ENCODE results near the gene FAM117B. TPM values are rescaled to one million over a fixed set of nuclear protein-coding genes. Genes with fewer than 3 reads are reported as not detected.

Gene FAM117B
- total RNA-seq, 1 experiment from 2014 or later = 24.0 TPM

DNA sequence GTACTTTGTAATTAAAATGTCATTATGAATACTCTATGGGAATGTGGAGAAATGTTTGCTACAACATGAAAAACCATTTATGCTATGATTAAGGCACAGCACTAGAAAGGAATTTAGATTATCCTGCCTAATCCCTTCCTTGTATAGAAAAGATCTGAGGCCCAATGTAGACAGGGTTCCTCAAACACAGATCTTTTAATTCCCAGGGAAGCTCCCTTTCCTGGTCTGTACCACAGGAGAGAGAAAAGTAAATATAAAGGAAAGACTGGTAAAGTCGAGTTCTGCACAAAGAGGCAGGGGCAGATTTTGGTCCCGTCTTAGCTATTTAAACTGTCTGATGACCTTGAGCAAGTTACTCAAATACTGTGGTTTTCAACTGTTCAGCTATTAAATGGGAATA, 152.1 kb downstream of the FAM117B start:
- H4K8ac ChIP-seq (replicated peaks; ENCODE audit: insufficient read length, low read depth, low read length) = no peak overlapping the region
- H3K9ac ChIP-seq (ENCODE audit: extremely low read depth, insufficient read length, low read length) = no peak overlapping the region
- H2AFZ ChIP-seq (ENCODE audit: low read length) = no peak overlapping the region
- Mint-ChIP-seq H3K9me3 (no peaks in the 10 kb centered on the region), H3K27me3 (ENCODE audit: low read depth) (no peaks in the 10 kb centered on the region), H3K27ac (no peak overlapping the region), H3K36me3 (ENCODE audit: insufficient read depth in 1 of 3, low read depth in 3 of 3) (peaks cover 0 to 5% (median under 1%) of the 10 kb centered on the region in 3 experiments; a peak in 6 of 7 replicates), H3K4me1 (no peaks in the 10 kb centered on the region), H3K4me3 (no peak overlapping the region)
- no peak overlapping the region for H3K56ac ChIP-seq (ENCODE audit: insufficient read length, low read depth, low read length)
- no peak overlapping the region for H3K4ac ChIP-seq (ENCODE audit: low read depth, low read length)
- H2BK12ac ChIP-seq (ENCODE audit: insufficient read length, low read depth, low read length) = no peak overlapping the region
- H3K23ac ChIP-seq (ENCODE audit: insufficient read length, low read depth, low read length) = no peak overlapping the region
- no peak overlapping the region for H2AK5ac ChIP-seq (ENCODE audit: insufficient read length, low read length)
- H3K4me2 ChIP-seq (ENCODE audit: insufficient read depth, insufficient read length, low read length) = no peak overlapping the region
- no peak overlapping the region for H3K18ac ChIP-seq (ENCODE audit: insufficient read length, low read depth, low read length)
- H3K79me1 ChIP-seq (ENCODE audit: insufficient read depth, low read depth, low read length, poor library complexity, severe bottlenecking) = no peaks in the 10 kb centered on the region
- H3K4me1 ChIP-seq (ENCODE audit: insufficient read depth, low read length) = no peaks in the 10 kb centered on the region; the same call in 1 of the 2 replicates
- H3K27me3 ChIP-seq (ENCODE audit: insufficient read depth, low read length) = no peaks in the 10 kb centered on the region
- TF ChIP-seq, protein P1, sequence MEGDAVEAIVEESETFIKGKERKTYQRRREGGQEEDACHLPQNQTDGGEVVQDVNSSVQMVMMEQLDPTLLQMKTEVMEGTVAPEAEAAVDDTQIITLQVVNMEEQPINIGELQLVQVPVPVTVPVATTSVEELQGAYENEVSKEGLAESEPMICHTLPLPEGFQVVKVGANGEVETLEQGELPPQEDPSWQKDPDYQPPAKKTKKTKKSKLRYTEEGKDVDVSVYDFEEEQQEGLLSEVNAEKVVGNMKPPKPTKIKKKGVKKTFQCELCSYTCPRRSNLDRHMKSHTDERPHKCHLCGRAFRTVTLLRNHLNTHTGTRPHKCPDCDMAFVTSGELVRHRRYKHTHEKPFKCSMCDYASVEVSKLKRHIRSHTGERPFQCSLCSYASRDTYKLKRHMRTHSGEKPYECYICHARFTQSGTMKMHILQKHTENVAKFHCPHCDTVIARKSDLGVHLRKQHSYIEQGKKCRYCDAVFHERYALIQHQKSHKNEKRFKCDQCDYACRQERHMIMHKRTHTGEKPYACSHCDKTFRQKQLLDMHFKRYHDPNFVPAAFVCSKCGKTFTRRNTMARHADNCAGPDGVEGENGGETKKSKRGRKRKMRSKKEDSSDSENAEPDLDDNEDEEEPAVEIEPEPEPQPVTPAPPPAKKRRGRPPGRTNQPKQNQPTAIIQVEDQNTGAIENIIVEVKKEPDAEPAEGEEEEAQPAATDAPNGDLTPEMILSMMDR (conservative IDR thresholded peaks at IDR 0.05) = no peak
- H2BK120ac ChIP-seq (ENCODE audit: low read depth, low read length, poor library complexity, severe bottlenecking) = no peak overlapping the region
- H2BK15ac ChIP-seq (ENCODE audit: low read depth, low read length) = no peak overlapping the region
- H3K79me2 ChIP-seq (ENCODE audit: insufficient read depth, low read length) = peaks cover 1% of the 10 kb centered on the region; the same call in 1 of the 2 replicates
- no peak overlapping the region for H4K91ac ChIP-seq (ENCODE audit: insufficient read length, low read depth, low read length)
- no peak overlapping the region for H2BK5ac ChIP-seq (ENCODE audit: insufficient read length, low read length)
- H4K20me1 ChIP-seq (ENCODE audit: control insufficient read depth, insufficient read depth, insufficient read length) = no peaks in the 10 kb centered on the region
- H3K14ac ChIP-seq (ENCODE audit: insufficient read depth, low read length) = no peak overlapping the region
- no peak overlapping the region for H3T11ph ChIP-seq (ENCODE audit: low read length)
- WGBS (ENCODE audit: extremely low coverage, insufficient read length, low lambda C conversion rate) = no CpG with 5 or more reads among the region's 2 CpGs
- H3K23me2 ChIP-seq (ENCODE audit: insufficient read length, low read depth, low read length, poor library complexity, severe bottlenecking) = no peaks in the 10 kb centered on the region
- no peak overlapping the region for H3K27ac ChIP-seq (ENCODE audit: insufficient read length, low read depth, low read length)
- H3K9me3 ChIP-seq (ENCODE audit: control insufficient read depth, low read depth, low read length) = no peaks in the 10 kb centered on the region
- H2BK20ac ChIP-seq (ENCODE audit: low read depth, low read length, poor library complexity, severe bottlenecking) = no peak overlapping the region
- DNase-seq = no peak
- no peak overlapping the region for H4K5ac ChIP-seq (ENCODE audit: insufficient read length, low read depth, low read length)

Measured in H9 (cell line).